ENCODE results near the gene NDUFS4. TPM values are rescaled to one million over a fixed set of nuclear protein-coding genes. Genes with fewer than 3 reads are reported as not detected.
"Not testable (repeated sequence)": the region's sequence is repeated elsewhere in the genome, so short reads cannot be mapped to it uniquely, and the experiment has no call there.

Gene NDUFS4
- total RNA-seq, 1 donor from 2014 or later = 74.3 TPM

DNA sequence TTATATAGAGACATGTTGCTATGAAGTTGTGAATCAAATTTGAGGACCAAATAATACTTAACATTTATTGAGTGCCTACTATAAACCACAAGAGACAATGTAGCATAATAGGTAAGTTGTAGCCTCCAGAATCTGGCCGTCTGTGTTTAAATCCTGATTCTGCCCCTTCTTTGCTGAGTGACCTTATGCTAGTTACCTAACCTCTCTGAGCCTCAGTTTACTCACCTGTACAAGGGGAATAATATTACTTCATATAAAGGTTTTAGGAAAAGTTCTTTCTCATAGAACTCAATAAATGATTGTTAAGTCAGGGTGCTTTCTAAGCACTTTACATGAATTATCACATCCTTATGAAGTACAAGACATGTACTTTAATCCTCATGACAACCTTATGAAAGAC is 120.6 kb downstream of the NDUFS4 start:
- no peaks in the 10 kb centered on the region for H3K9me3 Mint-ChIP-seq (ENCODE audit: unreplicated experiment)
- H3K27me3 Mint-ChIP-seq (ENCODE audit: unreplicated experiment) = no peaks in the 10 kb centered on the region
- DNase-seq (ENCODE audit: extremely low spot score, unreplicated experiment) = no peak
- H3K27ac Mint-ChIP-seq (ENCODE audit: unreplicated experiment) = no peak overlapping the region
- peaks cover 2% of the 10 kb centered on the region for H3K4me1 Mint-ChIP-seq (ENCODE audit: unreplicated experiment)
- TF ChIP-seq CTCF (IDR thresholded peaks at IDR 0.05) = no peak
- H3K4me3 Mint-ChIP-seq (ENCODE audit: unreplicated experiment) = no peak overlapping the region
- H3K36me3 Mint-ChIP-seq (ENCODE audit: unreplicated experiment) = peaks cover 21% of the 10 kb centered on the region

- Mint-ChIP-seq H3K4me3 (ENCODE audit: unreplicated experiment) (no peak overlapping the region), H3K9me3 (ENCODE audit: unreplicated experiment) (peaks cover 44% of the 10 kb centered on the region), H3K36me3 (ENCODE audit: unreplicated experiment) (peaks cover 14% of the 10 kb centered on the region), H3K4me1 (ENCODE audit: unreplicated experiment) (no peaks in the 10 kb centered on the region), H3K27ac (ENCODE audit: unreplicated experiment) (no peak overlapping the region), H3K27me3 (ENCODE audit: unreplicated experiment) (no peaks in the 10 kb centered on the region)
- DNase-seq (ENCODE audit: extremely low spot score, unreplicated experiment) = no peak
- TF ChIP-seq CTCF (IDR thresholded peaks at IDR 0.05) = no peak
Measured at GRCh38 chr5:53691014-53691413, 130.6 kb downstream of the NDUFS4 start.

DNA sequence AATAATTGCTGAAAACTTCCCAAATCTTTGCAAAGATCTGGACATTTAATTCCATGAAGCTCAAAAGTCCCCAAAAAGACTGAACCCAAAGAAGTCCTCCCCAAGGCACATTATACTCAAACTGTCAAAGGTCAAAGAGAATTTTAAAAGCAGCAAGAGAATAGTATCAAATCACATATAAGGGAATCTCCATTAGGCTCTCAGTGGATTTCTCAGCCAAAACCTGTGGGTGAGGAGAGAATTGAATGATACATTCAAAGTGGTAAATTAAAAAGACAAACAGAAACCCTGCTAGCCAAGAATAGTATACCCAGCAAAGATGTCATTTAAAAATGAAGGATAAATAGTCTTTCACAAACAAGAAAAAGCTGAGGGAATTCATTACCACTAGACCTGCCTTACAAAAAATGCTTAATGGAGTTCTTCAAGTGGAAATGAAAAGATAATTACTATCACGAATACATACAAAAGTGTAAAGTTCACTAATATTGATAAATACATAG is 134.1 kb downstream of the NDUFS4 start:
- no peak overlapping the region for H3K4me3 Mint-ChIP-seq (ENCODE audit: unreplicated experiment)
- no peak for TF ChIP-seq CTCF (IDR thresholded peaks at IDR 0.05)
- peaks cover 7% of the 10 kb centered on the region for H3K36me3 Mint-ChIP-seq (ENCODE audit: unreplicated experiment)
- DNase-seq (ENCODE audit: extremely low spot score, unreplicated experiment) = no peak
- no peaks in the 10 kb centered on the region for H3K4me1 Mint-ChIP-seq (ENCODE audit: unreplicated experiment)
- H3K27ac Mint-ChIP-seq (ENCODE audit: unreplicated experiment) = no peak overlapping the region
- H3K9me3 Mint-ChIP-seq (ENCODE audit: unreplicated experiment) = peaks cover 60% of the 10 kb centered on the region
- no peaks in the 10 kb centered on the region for H3K27me3 Mint-ChIP-seq (ENCODE audit: unreplicated experiment)

- peaks cover 31% of the 10 kb centered on the region for H3K9me3 Mint-ChIP-seq (ENCODE audit: unreplicated experiment)
- H3K27me3 Mint-ChIP-seq (ENCODE audit: unreplicated experiment); H3K36me3 Mint-ChIP-seq (ENCODE audit: unreplicated experiment); H3K4me3 Mint-ChIP-seq (ENCODE audit: unreplicated experiment); DNase-seq (ENCODE audit: extremely low spot score, unreplicated experiment); H3K27ac Mint-ChIP-seq (ENCODE audit: unreplicated experiment); H3K4me1 Mint-ChIP-seq (ENCODE audit: unreplicated experiment): not testable (repeated sequence)
Measured at GRCh38 chr5:53710405-53710804, 150.0 kb downstream of the NDUFS4 start.

DNA sequence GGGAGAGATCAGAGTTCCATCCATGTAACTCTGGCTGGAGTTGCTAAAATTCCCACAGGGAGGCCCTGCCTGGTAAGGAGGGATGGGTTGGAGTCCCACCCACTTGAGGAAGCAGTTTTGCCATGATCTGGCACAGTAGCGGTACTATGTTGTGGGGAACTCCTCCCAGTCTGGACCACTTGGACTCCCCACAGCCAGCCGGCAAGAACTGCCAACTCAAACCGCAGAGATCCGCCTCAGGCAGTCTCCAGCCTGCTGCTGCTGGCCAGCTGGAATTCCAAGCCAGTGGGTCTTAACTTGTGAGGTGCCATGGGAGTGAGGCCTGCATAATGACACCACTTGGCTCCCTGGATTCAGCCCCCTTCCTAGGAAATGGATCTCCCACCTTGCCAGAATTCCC is 151.9 kb downstream of the NDUFS4 start:
- Mint-ChIP-seq H3K9me3 (ENCODE audit: unreplicated experiment) (peaks cover 30% of the 10 kb centered on the region), H3K4me3 (ENCODE audit: unreplicated experiment) (no peak overlapping the region), H3K4me1 (ENCODE audit: unreplicated experiment) (no peaks in the 10 kb centered on the region), H3K27me3 (ENCODE audit: unreplicated experiment) (peaks cover 14% of the 10 kb centered on the region), H3K27ac (ENCODE audit: unreplicated experiment) (no peak overlapping the region), H3K36me3 (ENCODE audit: unreplicated experiment) (no peaks in the 10 kb centered on the region)
- TF ChIP-seq CTCF (IDR thresholded peaks at IDR 0.05) = no peak
- no peak for DNase-seq (ENCODE audit: extremely low spot score, unreplicated experiment)

All from osteocyte (in vitro differentiated cells).